IMR-90 (cell line): ENCODE results near the gene SERPINB13. TPM values are rescaled to one million over a fixed set of nuclear protein-coding genes. Genes with fewer than 3 reads are reported as not detected.

Experiments
- ATAC-seq: fragments of 200-7000 bp; cut with Tn5 transposase; 2 replicates; pipeline ENCODE4 v1.9.1; 2020; ENCODE audit warnings: low read depth, mild to moderate bottlenecking, moderate library complexity
- BruUV-seq: library from RNA; stranded (reverse); fragments of 400-500 nt; replicated peaks from 2 replicates; lab custom pipeline; 2021; lab: Mats Ljungman, UMichigan
- CTCF ChIA-PET: fragments of 300-600 bp; formaldehyde crosslinking; extraction: SDS; loops from one replicate; lab custom pipeline; 2021; ENCODE audit warnings: antibody characterized with exemption; lab: Yijun Ruan, JAX
- POLR2A ChIA-PET: fragments of 300-600 bp; sonication (Branson Sonifier 250); formaldehyde crosslinking; loops from one replicate; lab custom pipeline; 2022; ENCODE audit warnings: antibody characterized with exemption; ENCODE audit not compliant: unreplicated experiment; lab: Charles Lee
- DNase-seq: peaks from one replicate; pipeline ENCODE4 v3.0.0; 2013
- H2AFZ ChIP-seq: replicated peaks from 2 replicates; pipeline ENCODE3; 2013; ENCODE audit warnings: low read length, mild to moderate bottlenecking; ENCODE audit not compliant: poor library complexity
- H2AK5ac ChIP-seq: 2 replicates; pipeline ENCODE4 v1.6.1; 2013; ENCODE audit warnings: low read depth, low read length, inconsistent platforms
- H2AK9ac ChIP-seq: replicated peaks from 2 replicates; pipeline ENCODE3; 2013; ENCODE audit warnings: mild to moderate bottlenecking, low read depth, low read length, moderate library complexity; ENCODE audit not compliant: poor library complexity
- H2BK120ac ChIP-seq: 2 replicates; pipeline ENCODE4 v1.6.1; 2013; ENCODE audit warnings: low read depth, low read length, inconsistent platforms
- H2BK15ac ChIP-seq: 3 replicates; pipeline ENCODE4 v1.6.1; 2013; ENCODE audit warnings: low read depth, low read length, inconsistent platforms
- H2BK20ac ChIP-seq: 2 replicates; pipeline ENCODE4 v1.6.1; 2013; ENCODE audit warnings: low read depth, mild to moderate bottlenecking, inconsistent platforms, low read length, moderate library complexity
- H2BK5ac ChIP-seq: 2 replicates; pipeline ENCODE4 v1.6.1; 2013; ENCODE audit warnings: mild to moderate bottlenecking, low read depth, low read length, inconsistent platforms; ENCODE audit not compliant: poor library complexity, severe bottlenecking
- H3K14ac ChIP-seq: replicated peaks from 2 replicates; pipeline ENCODE4 v1.6.1; 2013; ENCODE audit warnings: low read depth, low read length, inconsistent platforms
- H3K18ac ChIP-seq: 2 replicates; pipeline ENCODE4 v1.6.1; 2013; ENCODE audit warnings: low read depth, low read length, control low read depth
- H3K23ac ChIP-seq: 2 replicates; pipeline ENCODE4 v1.6.1; 2013; ENCODE audit warnings: low read depth, low read length, inconsistent platforms
- H3K27ac ChIP-seq: 2 replicates; pipeline ENCODE4 v1.5.1; 2013; ENCODE audit warnings: mild to moderate bottlenecking, control low read depth, low read length; ENCODE audit not compliant: insufficient read depth
- H3K27me3 ChIP-seq: 2 replicates; pipeline ENCODE4 v1.6.1; 2013; ENCODE audit warnings: low read length; ENCODE audit not compliant: control insufficient read depth, insufficient read depth
- H3K36me3 ChIP-seq: 2 replicates; pipeline ENCODE4 v1.6.1; 2013; ENCODE audit warnings: low read length, mixed read lengths; ENCODE audit not compliant: control insufficient read depth, insufficient read depth
- H3K4ac ChIP-seq: 2 replicates; pipeline ENCODE4 v1.6.1; 2013; ENCODE audit warnings: low read depth, low read length, inconsistent platforms
- H3K4me1 ChIP-seq: 2 replicates; pipeline ENCODE4 v1.6.1; 2013; ENCODE audit warnings: low read length, mixed read lengths; ENCODE audit not compliant: control insufficient read depth, insufficient read depth
- H3K4me2 ChIP-seq: 2 replicates; pipeline ENCODE4 v1.6.1; 2013; ENCODE audit warnings: low read depth, mild to moderate bottlenecking, control low read depth, low read length, moderate library complexity
- H3K4me3 ChIP-seq: 2 replicates; pipeline ENCODE4 v1.5.1; 2013; ENCODE audit warnings: low read depth, mild to moderate bottlenecking, control low read depth, low read length, moderate library complexity; ENCODE audit not compliant: insufficient read depth
- H3K56ac ChIP-seq: 2 replicates; pipeline ENCODE4 v1.6.1; 2013; ENCODE audit warnings: low read length, inconsistent platforms; ENCODE audit not compliant: insufficient read depth; ENCODE audit errors: extremely low read depth
- H3K79me1 ChIP-seq, 2 experiments: 2 replicates each; pipeline ENCODE4 v1.6.1; 2013; ENCODE audit warnings: low read length in 2 of 2, inconsistent platforms in 1 of 2, low read depth in 1 of 2
- H3K9ac ChIP-seq: 2 replicates; pipeline ENCODE4 v1.6.1; 2013; ENCODE audit warnings: low read depth, low read length, control low read depth
- H3K9me1 ChIP-seq: 2 replicates; pipeline ENCODE4 v1.6.1; 2013; ENCODE audit warnings: low read length, inconsistent platforms; ENCODE audit not compliant: insufficient read depth
- H3K9me3 ChIP-seq: 2 replicates; pipeline ENCODE4 v1.6.1; 2013; ENCODE audit warnings: low read length; ENCODE audit not compliant: control insufficient read depth, insufficient read depth
- H4K20me1 ChIP-seq: 2 replicates; pipeline ENCODE4 v1.6.1; 2013; ENCODE audit warnings: low read length, inconsistent platforms; ENCODE audit not compliant: insufficient read depth
- H4K5ac ChIP-seq: 2 replicates; pipeline ENCODE4 v1.6.1; 2013; ENCODE audit warnings: mild to moderate bottlenecking, low read depth, low read length, control low read depth
- H4K8ac ChIP-seq, 2 experiments: 2 replicates each; pipeline ENCODE4 v1.6.1; 2013; ENCODE audit warnings: low read depth in 2 of 2, low read length in 2 of 2, control low read depth in 1 of 2, inconsistent platforms in 1 of 2
- H4K91ac ChIP-seq: 2 replicates; pipeline ENCODE4 v1.6.1; 2013; ENCODE audit warnings: low read depth, low read length, inconsistent platforms; ENCODE audit not compliant: insufficient read depth
- CEBPB ChIP-seq: IDR thresholded peaks from 2 replicates; pipeline ENCODE4 v1.6.1; 2012; ENCODE audit warnings: low read depth, low read length, improper control_type of control experiment
- FOS ChIP-seq: fragments of 150-350 bp; IDR thresholded peaks from 2 replicates; pipeline ENCODE4 v1.6.1; 2016; ENCODE audit warnings: low read depth, low read length
- MAFK ChIP-seq: IDR thresholded peaks from 2 replicates; pipeline ENCODE4 v1.6.1; 2012; ENCODE audit warnings: low read depth, low read length, improper control_type of control experiment
- MAZ ChIP-seq: IDR thresholded peaks from 2 replicates; pipeline ENCODE4 v1.6.1; 2012; ENCODE audit warnings: low read depth, mild to moderate bottlenecking, low read length, improper control_type of control experiment, moderate library complexity, borderline replicate concordance
- RAD21 ChIP-seq: IDR thresholded peaks from 2 replicates; pipeline ENCODE4 v1.6.1; 2012; ENCODE audit warnings: low read length, improper control_type of control experiment
- SMC3 ChIP-seq: fragments of 150-350 bp; IDR thresholded peaks from 2 replicates; pipeline ENCODE4 v1.6.1; 2016; ENCODE audit warnings: low read depth, mild to moderate bottlenecking, antibody characterized with exemption, low read length, moderate library complexity
- WGBS, 2 experiments: methylation state at CpG; one replicate each; pipeline versions ENCODE4 v1.1.5 to v1.1.7; 2013; ENCODE audit warnings: missing lambda C conversion rate in 2 of 2; ENCODE audit not compliant: insufficient read length in 1 of 2; ENCODE audit errors: extremely low coverage in 2 of 2; 5-methylcytosine and 5-hydroxymethylcytosine counted together
- dilution Hi-C: fragments of 300-500 bp; cut with HindIII; formaldehyde crosslinking; loops from one replicate; pipeline ENCODE4 v1.14.3; 2018; ENCODE audit warnings: low sequenced_read_pairs; ENCODE audit not compliant: unreplicated experiment
- in situ Hi-C: fragments of 300-500 bp; cut with MboI; formaldehyde crosslinking; loops from 3 replicates; pipeline ENCODE4 v1.14.3; 2019; ENCODE audit warnings: low sequenced_read_pairs, inconsistent platforms, mixed read lengths
- intact Hi-C: fragments of 100-400 bp; cut with micrococcal nuclease; formaldehyde crosslinking; loops from 2 replicates; pipeline ENCODE4 v1.10.0; 2022
- polyA plus RNA-seq, 3 experiments: library from polyadenylated mRNA; depleted of rRNA; stranded (reverse); fragments of >200 nt; gene quantifications; 2 replicates each; pipeline ENCODE4 v1.2.3, GENCODE V29; 2012; ENCODE audit warnings: low replicate concordance in 1 of 3
- total RNA-seq: library from RNA; depleted of rRNA; stranded (reverse); fragments of >200 nt; gene quantifications from 2 replicates; pipeline ENCODE4 v1.2.3, GENCODE V29; 2012
- TF ChIP-seq, protein P1 (sequence below): conservative IDR thresholded peaks from 2 replicates; pipeline ENCODE4 v1.5.1; 2012; ENCODE audit warnings: mild to moderate bottlenecking, low read depth, low read length, improper control_type of control experiment

The SERPINB13 gene
- total and polyA plus RNA-seq, 2 of the 4 experiments (the other 2 are of a cell fraction), result not detected

DNA sequence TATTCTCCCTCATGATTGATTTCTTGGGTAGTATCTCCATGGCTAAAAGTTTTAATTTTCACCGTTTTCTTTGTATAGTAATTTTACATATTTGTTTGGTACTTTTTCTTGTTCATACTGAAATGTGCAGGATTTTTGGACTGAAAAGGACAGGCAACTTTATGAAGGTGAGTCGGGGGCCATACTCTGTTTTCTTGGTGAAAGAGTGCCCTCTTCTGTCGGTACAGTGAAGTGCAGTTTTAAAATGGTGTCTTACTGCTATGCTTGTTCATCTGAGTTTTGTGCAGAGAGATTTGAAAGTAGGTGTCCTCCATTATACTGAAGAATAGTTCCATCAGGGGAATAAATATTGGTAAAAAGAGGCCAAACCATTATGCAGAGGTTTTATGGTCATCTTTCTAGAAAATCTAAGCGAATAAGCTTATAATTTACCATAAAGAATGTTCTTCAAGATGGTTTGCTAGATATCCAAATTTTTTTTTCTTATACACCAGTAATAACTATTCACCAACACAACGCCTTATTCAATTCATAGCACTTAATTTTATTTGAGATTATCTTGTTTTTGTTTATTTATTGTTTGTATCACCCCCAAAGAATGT is 8.7 kb upstream of the SERPINB13 start:
- H3K9me1 ChIP-seq, result no peaks in the 10 kb centered on the region
- no peak overlapping the region for H2BK5ac ChIP-seq
- no peak overlapping the region for H4K91ac ChIP-seq
- H4K8ac ChIP-seq, result no peak overlapping the region
- no peaks in the 10 kb centered on the region for H3K36me3 ChIP-seq
- no peak overlapping the region for H2BK15ac ChIP-seq
- no peak overlapping the region for H3K23ac ChIP-seq
- no peak overlapping the region for H3K14ac ChIP-seq
- no peak overlapping the region for H2BK20ac ChIP-seq
- no peak overlapping the region for H3K27ac ChIP-seq
- no peaks in the 10 kb centered on the region for H3K79me1 ChIP-seq
- no peaks in the 10 kb centered on the region for H3K9me3 ChIP-seq
- no peak overlapping the region for H4K5ac ChIP-seq
- no peak overlapping the region for H3K56ac ChIP-seq
- H2BK120ac ChIP-seq, result no peak overlapping the region
- TF ChIP-seq MAFK (no peak), MAZ (no peak), RAD21 (peak; percentile 67), SMC3 (peak; percentile 69), FOS (no peak), CEBPB (no peak)
- TF ChIP-seq, protein P1, sequence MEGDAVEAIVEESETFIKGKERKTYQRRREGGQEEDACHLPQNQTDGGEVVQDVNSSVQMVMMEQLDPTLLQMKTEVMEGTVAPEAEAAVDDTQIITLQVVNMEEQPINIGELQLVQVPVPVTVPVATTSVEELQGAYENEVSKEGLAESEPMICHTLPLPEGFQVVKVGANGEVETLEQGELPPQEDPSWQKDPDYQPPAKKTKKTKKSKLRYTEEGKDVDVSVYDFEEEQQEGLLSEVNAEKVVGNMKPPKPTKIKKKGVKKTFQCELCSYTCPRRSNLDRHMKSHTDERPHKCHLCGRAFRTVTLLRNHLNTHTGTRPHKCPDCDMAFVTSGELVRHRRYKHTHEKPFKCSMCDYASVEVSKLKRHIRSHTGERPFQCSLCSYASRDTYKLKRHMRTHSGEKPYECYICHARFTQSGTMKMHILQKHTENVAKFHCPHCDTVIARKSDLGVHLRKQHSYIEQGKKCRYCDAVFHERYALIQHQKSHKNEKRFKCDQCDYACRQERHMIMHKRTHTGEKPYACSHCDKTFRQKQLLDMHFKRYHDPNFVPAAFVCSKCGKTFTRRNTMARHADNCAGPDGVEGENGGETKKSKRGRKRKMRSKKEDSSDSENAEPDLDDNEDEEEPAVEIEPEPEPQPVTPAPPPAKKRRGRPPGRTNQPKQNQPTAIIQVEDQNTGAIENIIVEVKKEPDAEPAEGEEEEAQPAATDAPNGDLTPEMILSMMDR, result peak; percentile 68
- H2AK9ac ChIP-seq, result no peak overlapping the region
- no peak overlapping the region for H3K9ac ChIP-seq
- DNase-seq, result peak; percentile 36
- no peak overlapping the region for H3K4me3 ChIP-seq
- no peak overlapping the region for H2AFZ ChIP-seq
- ATAC-seq, result peak; percentile 54; the same call in 1 of the 2 replicates
- H3K4ac ChIP-seq, result no peak overlapping the region
- H4K20me1 ChIP-seq, result no peaks in the 10 kb centered on the region
- BruUV-seq, result no TSS peak
- POLR2A ChIA-PET, result interaction anchor here (0.6 kb wide), 1 partner anchor 163 kb away, joined by 5 read pairs; no protein-coding TSS in a partner anchor
- in situ Hi-C loops, result no loop called here
- no peaks in the 10 kb centered on the region for H3K4me1 ChIP-seq
- no peaks in the 10 kb centered on the region; the same call in 1 of the 2 replicates for H3K27me3 ChIP-seq
- H2AK5ac ChIP-seq, result no peak overlapping the region
- dilution Hi-C loops, result no loop called here
- no peak overlapping the region for H3K18ac ChIP-seq
- 0% methylated on average over 1 of the region's 5 CpGs; no CpG with 5 or more reads in 1 of the 2 experiments for WGBS, 2 experiments
- intact Hi-C loops, result loop anchor here (1.0 to 2.0 kb wide), 2 partner anchors 60 to 264 kb away; no protein-coding TSS in a partner anchor
- H3K4me2 ChIP-seq, result no peak overlapping the region
- CTCF ChIA-PET, result interaction anchor here (0.6 to 3.8 kb wide), 15 partner anchors 12 to 265 kb away, joined by 3 to 47 read pairs (median 3); no protein-coding TSS in a partner anchor
